Loucy (cell line): ENCODE measurements around the gene WRAP73.

Source experiments
- H2AFZ ChIP-seq: fragments of 200-600 bp; sonication (generic); 2 replicates; pipeline ENCODE4 v1.6.0; 2016; ENCODE audit warnings: antibody characterized with exemption, mild to moderate bottlenecking, low read length, moderate library complexity
- H3F3A ChIP-seq: fragments of 200-600 bp; 2 replicates; pipeline ENCODE4 v1.6.0; 2016; ENCODE audit warnings: antibody characterized with exemption, low read depth, mild to moderate bottlenecking
- H3K27me3 ChIP-seq: fragments of 200-600 bp; sonication (generic); 2 replicates; pipeline ENCODE4 v1.6.1; 2014; ENCODE audit warnings: low read length, mild to moderate bottlenecking; ENCODE audit not compliant: insufficient read depth, poor library complexity, severe bottlenecking
- H3K36me3 ChIP-seq: fragments of 200-600 bp; sonication (generic); 2 replicates; pipeline ENCODE4 v1.6.1; 2016; ENCODE audit warnings: low read length; ENCODE audit not compliant: insufficient read depth
- H3K4me1 ChIP-seq: fragments of 200-600 bp; sonication (generic); 2 replicates; pipeline ENCODE4 v1.5.1; 2014; ENCODE audit warnings: low read length, mild to moderate bottlenecking; ENCODE audit not compliant: insufficient read depth, poor library complexity, severe bottlenecking
- H3K4me2 ChIP-seq: fragments of 200-600 bp; sonication (generic); 2 replicates; pipeline ENCODE4 v1.6.0; 2014; ENCODE audit warnings: antibody characterized with exemption, low read length, low read depth, mild to moderate bottlenecking; ENCODE audit not compliant: poor library complexity, severe bottlenecking
- H3K4me3 ChIP-seq: fragments of 200-600 bp; sonication (generic); 2 replicates; pipeline ENCODE4 v1.5.1; 2014; ENCODE audit warnings: low read length, mild to moderate bottlenecking, mixed read lengths; ENCODE audit not compliant: poor library complexity, severe bottlenecking
- H3K79me2 ChIP-seq: fragments of 200-600 bp; sonication (generic); 2 replicates; pipeline ENCODE4 v1.6.1; 2014; ENCODE audit warnings: low read length; ENCODE audit not compliant: insufficient read depth
- H3K9ac ChIP-seq: fragments of 200-600 bp; sonication (generic); 2 replicates; pipeline ENCODE4 v1.6.0; 2014; ENCODE audit warnings: mild to moderate bottlenecking, low read depth, low read length, moderate library complexity; ENCODE audit not compliant: poor library complexity, severe bottlenecking
- H3K9me2 ChIP-seq: fragments of 200-600 bp; sonication (generic); replicated peaks from 2 replicates; pipeline ENCODE4 v1.6.1; 2016; ENCODE audit warnings: low read depth, low read length, mixed read lengths
- H3K9me3 ChIP-seq: fragments of 200-600 bp; sonication (generic); 2 replicates; pipeline ENCODE4 v1.6.1; 2014; ENCODE audit warnings: mild to moderate bottlenecking, antibody characterized with exemption, low read length, low read depth; ENCODE audit not compliant: insufficient read depth
- H4K20me1 ChIP-seq: fragments of 200-600 bp; sonication (generic); 2 replicates; pipeline ENCODE4 v1.6.0; 2014; ENCODE audit warnings: antibody characterized with exemption, low read length, mild to moderate bottlenecking; ENCODE audit not compliant: insufficient read depth, poor library complexity, severe bottlenecking
- EZH2phosphoT487 ChIP-seq: fragments of 200-600 bp; IDR thresholded peaks from 2 replicates; pipeline ENCODE4 v1.6.1; 2018; ENCODE audit warnings: antibody characterized with exemption, mild to moderate bottlenecking, moderate library complexity, borderline replicate concordance
- TF ChIP-seq, protein P1 (sequence below): fragments of 200-600 bp; sonication (generic); conservative IDR thresholded peaks from 2 replicates; pipeline ENCODE4 v1.5.1; 2014; ENCODE audit warnings: mild to moderate bottlenecking, antibody characterized with exemption, low read length

Gene WRAP73

DNA sequence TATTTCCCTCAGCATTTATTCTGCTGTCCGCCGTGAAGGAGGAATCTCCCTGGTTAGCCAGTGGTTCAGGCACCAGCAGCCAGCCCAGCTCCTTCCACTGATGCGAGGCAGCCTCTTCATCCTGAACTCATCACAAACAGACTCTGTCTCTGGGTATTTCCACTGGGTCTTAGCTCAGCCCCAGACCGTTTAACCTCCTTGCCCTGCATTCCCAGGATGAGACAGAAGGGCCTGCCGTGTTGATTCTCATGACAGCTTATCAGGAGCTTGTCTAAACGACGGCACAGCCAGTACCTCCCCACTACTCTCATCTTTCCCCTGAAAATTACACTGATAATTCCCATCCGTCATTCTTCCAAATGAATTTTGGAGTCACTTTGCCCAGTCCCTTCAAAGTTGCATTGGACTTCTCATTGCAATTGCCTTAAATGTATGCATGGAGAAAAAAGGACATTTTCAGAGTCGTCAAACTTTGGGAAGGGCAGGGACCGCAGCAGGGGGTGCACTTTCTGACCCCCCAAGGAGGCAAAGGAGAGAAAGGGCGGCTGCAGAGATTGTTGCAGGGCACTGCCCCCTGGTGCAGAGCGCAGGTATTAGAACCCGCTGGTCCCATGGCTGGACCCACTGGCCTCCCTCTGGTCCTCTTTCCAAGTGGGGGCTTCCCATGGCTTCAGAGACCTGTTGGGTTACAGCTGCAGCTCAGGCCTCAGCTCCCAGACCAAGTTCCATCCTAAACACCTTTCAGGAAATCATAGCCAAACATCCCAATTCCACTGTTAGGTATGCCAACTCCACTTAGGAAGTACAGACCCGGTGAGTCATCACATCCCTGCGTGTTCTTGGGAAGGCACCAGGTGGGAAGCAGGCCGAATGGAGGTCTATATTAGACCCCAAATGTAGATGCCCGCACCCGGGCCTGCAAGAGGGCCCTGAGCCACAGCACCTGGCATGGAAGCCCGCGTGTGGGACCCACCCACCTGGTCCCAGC lies 34.9 kb downstream of the WRAP73 start:
- no peak overlapping the region for H3K4me2 ChIP-seq
- H3K79me2 ChIP-seq = peaks cover 2% of the 10 kb centered on the region; the same call in 1 of the 2 replicates
- no peaks in the 10 kb centered on the region for H3K36me3 ChIP-seq
- no peak overlapping the region for H3K9ac ChIP-seq
- H3K9me2 ChIP-seq = no peaks in the 10 kb centered on the region
- no peaks in the 10 kb centered on the region for H3F3A ChIP-seq
- peaks cover 5% of the 10 kb centered on the region for H3K4me1 ChIP-seq
- TF ChIP-seq EZH2phosphoT487 = no peak
- TF ChIP-seq, protein P1, sequence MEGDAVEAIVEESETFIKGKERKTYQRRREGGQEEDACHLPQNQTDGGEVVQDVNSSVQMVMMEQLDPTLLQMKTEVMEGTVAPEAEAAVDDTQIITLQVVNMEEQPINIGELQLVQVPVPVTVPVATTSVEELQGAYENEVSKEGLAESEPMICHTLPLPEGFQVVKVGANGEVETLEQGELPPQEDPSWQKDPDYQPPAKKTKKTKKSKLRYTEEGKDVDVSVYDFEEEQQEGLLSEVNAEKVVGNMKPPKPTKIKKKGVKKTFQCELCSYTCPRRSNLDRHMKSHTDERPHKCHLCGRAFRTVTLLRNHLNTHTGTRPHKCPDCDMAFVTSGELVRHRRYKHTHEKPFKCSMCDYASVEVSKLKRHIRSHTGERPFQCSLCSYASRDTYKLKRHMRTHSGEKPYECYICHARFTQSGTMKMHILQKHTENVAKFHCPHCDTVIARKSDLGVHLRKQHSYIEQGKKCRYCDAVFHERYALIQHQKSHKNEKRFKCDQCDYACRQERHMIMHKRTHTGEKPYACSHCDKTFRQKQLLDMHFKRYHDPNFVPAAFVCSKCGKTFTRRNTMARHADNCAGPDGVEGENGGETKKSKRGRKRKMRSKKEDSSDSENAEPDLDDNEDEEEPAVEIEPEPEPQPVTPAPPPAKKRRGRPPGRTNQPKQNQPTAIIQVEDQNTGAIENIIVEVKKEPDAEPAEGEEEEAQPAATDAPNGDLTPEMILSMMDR = peak; percentile 83
- H2AFZ ChIP-seq = no peak overlapping the region
- H3K27me3 ChIP-seq = no peaks in the 10 kb centered on the region
- no peaks in the 10 kb centered on the region for H3K9me3 ChIP-seq
- H3K4me3 ChIP-seq = no peak overlapping the region
- no peaks in the 10 kb centered on the region for H4K20me1 ChIP-seq

DNA sequence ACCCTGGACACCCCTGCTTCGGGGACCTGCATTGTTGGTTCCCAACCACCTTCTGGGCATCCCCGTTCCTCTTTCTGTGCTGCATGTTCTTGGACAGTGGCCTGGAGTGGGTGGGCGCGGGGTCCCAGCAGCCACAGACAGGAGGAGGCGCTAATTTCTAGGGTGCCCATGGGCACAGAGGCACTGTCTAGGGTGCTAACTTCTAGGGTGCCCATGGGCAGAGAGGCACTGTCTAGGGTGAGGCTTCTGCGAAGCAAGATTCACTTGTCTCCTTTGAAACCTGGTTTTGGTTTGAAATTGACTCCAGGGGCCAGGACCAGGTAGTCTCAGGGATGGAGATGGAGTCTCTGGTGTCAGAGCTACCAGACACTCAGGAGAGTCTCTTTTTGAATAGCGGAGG lies 37.8 kb downstream of the WRAP73 start:
- Histone ChIP-seq H3K9ac (peak overlapping the region; percentile 49), H3K79me2 (peaks cover 31% of the 10 kb centered on the region), H3K9me3 (no peaks in the 10 kb centered on the region), H3F3A (no peaks in the 10 kb centered on the region), H4K20me1 (no peaks in the 10 kb centered on the region), H3K4me2 (peak overlapping the region; percentile 63), H3K4me3 (peak overlapping the region; percentile 59), H3K4me1 (peaks cover 19% of the 10 kb centered on the region), H2AFZ (peak overlapping the region; percentile 63; the same call in 1 of the 2 replicates), H3K36me3 (no peaks in the 10 kb centered on the region), H3K9me2 (no peaks in the 10 kb centered on the region), H3K27me3 (no peaks in the 10 kb centered on the region)
- no peak for TF ChIP-seq EZH2phosphoT487
- TF ChIP-seq, protein P1 = no peak

DNA sequence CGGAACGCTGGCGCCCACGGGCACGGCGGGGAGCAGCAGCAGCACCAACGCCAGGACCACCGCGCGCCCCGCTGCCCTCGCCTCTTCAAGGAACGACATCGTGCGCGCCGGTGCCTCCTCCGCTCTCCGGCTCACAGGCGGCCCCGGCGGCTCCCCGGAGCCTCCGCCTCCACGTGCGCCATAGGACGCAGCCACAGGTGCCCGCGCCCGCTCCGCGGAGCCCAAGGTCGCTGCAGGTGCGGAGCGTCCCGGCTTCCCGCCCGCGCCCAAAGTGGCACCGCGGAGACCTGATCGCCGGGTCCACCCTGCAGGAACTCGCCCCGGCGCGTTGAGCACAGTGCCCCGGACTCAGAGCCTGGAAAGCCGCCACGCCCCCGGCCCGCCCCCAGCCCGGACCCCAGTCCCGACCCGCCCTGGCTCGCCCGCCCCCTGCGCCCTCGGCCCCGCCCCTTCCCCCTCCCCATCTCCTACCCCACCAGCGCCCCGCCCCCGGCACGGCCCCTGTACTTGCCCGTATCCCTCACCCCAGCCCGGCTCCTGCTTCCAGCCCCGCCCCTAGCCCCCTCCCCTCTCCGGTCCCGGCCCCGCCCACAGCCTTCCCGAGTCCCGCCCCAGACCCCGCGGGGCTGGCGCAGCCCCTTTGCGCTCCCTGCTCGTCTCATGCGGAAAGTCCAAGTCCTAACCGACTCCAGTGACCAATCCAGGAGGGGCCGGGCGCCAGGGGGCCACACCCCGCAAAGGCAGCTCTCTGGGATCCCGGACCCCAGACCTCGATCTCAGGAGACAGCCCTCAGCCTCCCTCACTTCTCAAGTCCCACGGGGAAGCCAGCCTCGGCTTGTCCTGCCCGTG lies 38.5 kb downstream of the WRAP73 start, which contains the start of gene MEGF6:
TSS of gene MEGF6 (minus strand) at position 339 of the 850 bp plus-strand sequence. CDS start at position 99, 240 bp downstream.
- Histone ChIP-seq H2AFZ (peak within 1 kb of the TSS; percentile 63; the same call in 1 of the 2 replicates), H3K4me1 (peaks cover 19% of the 10 kb centered on the region)
- no peak for TF ChIP-seq EZH2phosphoT487
- TF ChIP-seq, protein P1 = no peak

More for the DNA sequence above, 38.5 kb downstream of the WRAP73 start, which contains the start of gene MEGF6:
- H3K4me2 ChIP-seq = peak within 1 kb of the TSS; percentile 71
- H3K9ac ChIP-seq = peak within 1 kb of the TSS; percentile 66
- no peaks in the 10 kb centered on the region for H3K9me2 ChIP-seq
- H3K9me3 ChIP-seq = no peaks in the 10 kb centered on the region
- peaks cover 36% of the 10 kb centered on the region for H3K79me2 ChIP-seq
- H3K27me3 ChIP-seq = no peaks in the 10 kb centered on the region
- no peaks in the 10 kb centered on the region for H3K36me3 ChIP-seq
- peak within 1 kb of the TSS; percentile 72 for H3K4me3 ChIP-seq
- no peaks in the 10 kb centered on the region for H4K20me1 ChIP-seq
- H3F3A ChIP-seq = no peaks in the 10 kb centered on the region
